A673 (cell line): ENCODE results near the gene UGT1A7. TPM values are rescaled to one million over a fixed set of nuclear protein-coding genes. Genes with fewer than 3 reads are reported as not detected.

ENCODE experiments used
- BruUV-seq: library from RNA; stranded (reverse); fragments of 400-500 nt; replicated peaks from 2 replicates; lab custom pipeline; 2021; lab: Mats Ljungman, UMichigan
- CTCF ChIA-PET: fragments of 300-600 bp; sonication (Branson Sonifier 250); formaldehyde crosslinking; loops from one replicate; lab custom pipeline; 2022; ENCODE audit warnings: antibody characterized with exemption; lab: Charles Lee
- POLR2A ChIA-PET: fragments of 300-600 bp; sonication (Branson Sonifier 250); formaldehyde crosslinking; loops from one replicate; lab custom pipeline; 2022; ENCODE audit warnings: antibody characterized with exemption; ENCODE audit not compliant: low non-redundant PET; lab: Charles Lee
- DNase-seq: peaks from one replicate; pipeline ENCODE4 v3.0.0-alpha.2; 2015; ENCODE audit warnings: low spot score
- H3K27ac ChIP-seq: fragments of 200-600 bp; sonication (generic); 2 replicates; pipeline ENCODE4 v1.5.1; 2016; ENCODE audit warnings: mixed run types, low read depth, mild to moderate bottlenecking, mixed read lengths, antibody characterized with exemption, low read length; ENCODE audit not compliant: poor library complexity, severe bottlenecking
- H3K27me3 ChIP-seq: fragments of 200-600 bp; sonication (generic); replicated peaks from 2 replicates; pipeline ENCODE4 v1.6.1; 2017; ENCODE audit warnings: mixed run types, low read depth, mild to moderate bottlenecking, mixed read lengths, antibody characterized with exemption, low read length; ENCODE audit not compliant: insufficient read depth, poor library complexity
- H3K36me3 ChIP-seq: fragments of 200-600 bp; sonication (generic); 2 replicates; pipeline ENCODE4 v1.6.1; 2016; ENCODE audit warnings: mixed run types, mild to moderate bottlenecking, mixed read lengths, antibody characterized with exemption, low read length; ENCODE audit not compliant: insufficient read depth, poor library complexity, severe bottlenecking
- H3K4me1 ChIP-seq: fragments of 200-600 bp; sonication (generic); 2 replicates; pipeline ENCODE4 v1.6.1; 2017; ENCODE audit warnings: mixed run types, mild to moderate bottlenecking, mixed read lengths, antibody characterized with exemption, low read length; ENCODE audit not compliant: insufficient read depth, poor library complexity, severe bottlenecking
- H3K4me3 ChIP-seq: fragments of 200-600 bp; sonication (generic); 2 replicates; pipeline ENCODE4 v1.5.1; 2016; ENCODE audit warnings: low read depth, mixed run types, mild to moderate bottlenecking, mixed read lengths, low read length; ENCODE audit not compliant: poor library complexity, severe bottlenecking
- H3K9me3 ChIP-seq: fragments of 200-600 bp; sonication (generic); 2 replicates; pipeline ENCODE4 v1.6.1; 2016; ENCODE audit warnings: mixed run types, low read depth, mild to moderate bottlenecking, mixed read lengths, antibody characterized with exemption, low read length; ENCODE audit not compliant: poor library complexity, severe bottlenecking
- CTCF ChIP-seq: fragments of 300-800, 200-600 bp; sonication (generic); conservative IDR thresholded peaks from 2 replicates; pipeline ENCODE4 v1.5.1; 2017; ENCODE audit warnings: low read depth, mild to moderate bottlenecking, antibody characterized with exemption, low read length, moderate library complexity, mixed read lengths
- EZH2 ChIP-seq: fragments of 200-600 bp; sonication (generic); IDR thresholded peaks from 2 replicates; pipeline ENCODE4 v1.6.1; 2017; ENCODE audit warnings: borderline replicate concordance, low read depth, mild to moderate bottlenecking, mixed read lengths, antibody characterized with exemption, low read length; ENCODE audit not compliant: poor library complexity, severe bottlenecking
- intact Hi-C: fragments of 100-400 bp; cut with micrococcal nuclease; formaldehyde crosslinking; loops from one replicate; pipeline ENCODE4 v1.10.0; 2022; ENCODE audit not compliant: unreplicated experiment
- total RNA-seq: library from RNA; stranded (reverse); gene quantifications from 2 replicates; pipeline ENCODE4 v1.2.3, GENCODE V29; 2021

Gene UGT1A7
- total RNA-seq, 1 experiment from 2014 or later = not detected

GRCh38 chr2:233764264-233764663 is 82.6 kb downstream of the UGT1A7 start:
- H3K27ac ChIP-seq = no peak overlapping the region
- no peaks in the 10 kb centered on the region for H3K36me3 ChIP-seq
- POLR2A ChIA-PET = no interaction called here
- DNase-seq = peak; percentile 21
- BruUV-seq = no TSS peak
- CTCF ChIA-PET = no interaction called here
- intact Hi-C loops = no loop called here
- no peaks in the 10 kb centered on the region for H3K4me1 ChIP-seq
- no peaks in the 10 kb centered on the region for H3K9me3 ChIP-seq
- no peaks in the 10 kb centered on the region for H3K27me3 ChIP-seq
- no peak overlapping the region for H3K4me3 ChIP-seq
- TF ChIP-seq CTCF (no peak), EZH2 (no peak)

GRCh38 chr2:233764761-233765160 is 83.1 kb downstream of the UGT1A7 start:
- no peaks in the 10 kb centered on the region for H3K9me3 ChIP-seq
- no peak for DNase-seq
- ChIA-PET CTCF (no interaction called here), POLR2A (no interaction called here)
- intact Hi-C loops = no loop called here
- H3K4me3 ChIP-seq = no peak overlapping the region
- no peaks in the 10 kb centered on the region for H3K36me3 ChIP-seq
- no TSS peak for BruUV-seq
- no peaks in the 10 kb centered on the region for H3K27me3 ChIP-seq
- TF ChIP-seq CTCF (no peak), EZH2 (no peak)
- no peaks in the 10 kb centered on the region for H3K4me1 ChIP-seq
- H3K27ac ChIP-seq = no peak overlapping the region

- no peaks in the 10 kb centered on the region for H3K9me3 ChIP-seq
- ChIA-PET CTCF (no interaction called here), POLR2A (no interaction called here)
- no peaks in the 10 kb centered on the region for H3K27me3 ChIP-seq
- no peaks in the 10 kb centered on the region for H3K4me1 ChIP-seq
- no TSS peak for BruUV-seq
- TF ChIP-seq CTCF (no peak), EZH2 (no peak)
- no peak overlapping the region for H3K27ac ChIP-seq
- no peak for DNase-seq
- intact Hi-C loops = no loop called here
- no peak overlapping the region for H3K4me3 ChIP-seq
- no peaks in the 10 kb centered on the region for H3K36me3 ChIP-seq
Observed at GRCh38 chr2:233766416-233766815, 84.7 kb downstream of the UGT1A7 start.
